HEK293 (cell line): ENCODE data around the gene HS3ST3A1.

Experiments used
- CTCF ChIP-seq: fragments of 450-650 bp; formaldehyde crosslinking; IDR thresholded peaks from 2 replicates; pipeline ENCODE4 v1.5.1; 2016; ENCODE audit warnings: missing biosample characterization, missing genetic modification characterization
- PATZ1 ChIP-seq: fragments of 450-650 bp; formaldehyde crosslinking; IDR thresholded peaks from 2 replicates; pipeline ENCODE4 v1.5.1; 2016; ENCODE audit warnings: missing biosample characterization, missing genetic modification characterization
- SP2 ChIP-seq: fragments of 450-650 bp; formaldehyde crosslinking; IDR thresholded peaks from 2 replicates; pipeline ENCODE4 v1.5.1; 2016; ENCODE audit warnings: missing biosample characterization, missing genetic modification characterization
- TRIM28 ChIP-seq: IDR thresholded peaks from 2 replicates; pipeline ENCODE4 v1.6.1; 2011; ENCODE audit warnings: low read length, control low read depth, borderline replicate concordance
- ZBTB1 ChIP-seq: fragments of 450-650 bp; formaldehyde crosslinking; IDR thresholded peaks from 2 replicates; pipeline ENCODE4 v1.5.1; 2016; ENCODE audit warnings: missing biosample characterization, missing genetic modification characterization
- ZNF658 ChIP-seq: fragments of 450-650 bp; formaldehyde crosslinking; IDR thresholded peaks from 2 replicates; pipeline ENCODE4; 2016; ENCODE audit warnings: missing biosample characterization, missing genetic modification characterization
- TF ChIP-seq, protein P1 (sequence below): fragments of 450-650 bp; formaldehyde crosslinking; IDR thresholded peaks from 2 replicates; pipeline ENCODE4 v1.5.1; 2016; ENCODE audit warnings: missing biosample characterization, missing genetic modification characterization

GRCh38 chr17:13457783-13458182 lies 143.9 kb downstream of the HS3ST3A1 start:
- TF ChIP-seq, protein P1, sequence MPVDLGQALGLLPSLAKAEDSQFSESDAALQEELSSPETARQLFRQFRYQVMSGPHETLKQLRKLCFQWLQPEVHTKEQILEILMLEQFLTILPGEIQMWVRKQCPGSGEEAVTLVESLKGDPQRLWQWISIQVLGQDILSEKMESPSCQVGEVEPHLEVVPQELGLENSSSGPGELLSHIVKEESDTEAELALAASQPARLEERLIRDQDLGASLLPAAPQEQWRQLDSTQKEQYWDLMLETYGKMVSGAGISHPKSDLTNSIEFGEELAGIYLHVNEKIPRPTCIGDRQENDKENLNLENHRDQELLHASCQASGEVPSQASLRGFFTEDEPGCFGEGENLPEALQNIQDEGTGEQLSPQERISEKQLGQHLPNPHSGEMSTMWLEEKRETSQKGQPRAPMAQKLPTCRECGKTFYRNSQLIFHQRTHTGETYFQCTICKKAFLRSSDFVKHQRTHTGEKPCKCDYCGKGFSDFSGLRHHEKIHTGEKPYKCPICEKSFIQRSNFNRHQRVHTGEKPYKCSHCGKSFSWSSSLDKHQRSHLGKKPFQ (tag by site-specific recombination) = no peak
- TF ChIP-seq TRIM28 (no peak), SP2 (tag by site-specific recombination) (no peak), ZBTB1 (tag by site-specific recombination) (no peak), ZNF658 (tag by site-specific recombination) (no peak), CTCF (tag by site-specific recombination) (no peak), PATZ1 (tag by site-specific recombination) (no peak)
